Gastrocnemius medialis (tissue), 4 donors: ENCODE data around the gene HNRNPC. TPM values are rescaled to one million over a fixed set of nuclear protein-coding genes. Genes with fewer than 3 reads are reported as not detected.

Experiments used
- ATAC-seq, 2 donors: fragments of 150-250 bp; one replicate each; pipeline ENCODE4 v1.9.1; 2016
- DNase-seq, 2 donors: peaks; one replicate each; pipeline ENCODE4 v3.0.0-alpha.2; 2019
- H3K27ac ChIP-seq, 4 donors: fragments of 200-600 bp; sonication (generic); 1 replicate in 1 of 4; 2 replicates in 3 of 4; pipeline ENCODE4 v1.5.1; 2016 to 2018; ENCODE audit warnings: mild to moderate bottlenecking in 2 of 4, moderate library complexity in 1 of 4
- H3K27me3 ChIP-seq, 3 donors: fragments of 200-600 bp; sonication (generic) in 2 of 3; 1 replicate in 1 of 3; 2 replicates in 2 of 3; pipeline versions ENCODE4 v1.5.1 to v1.6.0; 2016 to 2019; ENCODE audit warnings: mild to moderate bottlenecking in 1 of 3, moderate library complexity in 1 of 3
- H3K36me3 ChIP-seq, 2 donors: fragments of 200-600 bp; sonication (generic) in 1 of 2; one replicate each; pipeline ENCODE4 v1.5.1; 2017 to 2018
- H3K4me1 ChIP-seq, 2 donors: fragments of 200-600 bp; sonication (generic) in 1 of 2; one replicate each; pipeline ENCODE4 v1.5.1; 2016 to 2017; ENCODE audit warnings: mild to moderate bottlenecking in 2 of 2
- H3K4me3 ChIP-seq, 4 donors: fragments of 200-600 bp; sonication (generic) in 3 of 4; 1 replicate in 1 of 4; 2 replicates in 3 of 4; pipeline ENCODE4 v1.5.1; 2016 to 2019; ENCODE audit warnings: mild to moderate bottlenecking in 2 of 4
- H3K9me3 ChIP-seq, 3 donors: fragments of 200-600 bp; sonication (generic) in 2 of 3; 1 replicate in 1 of 3; 2 replicates in 2 of 3; pipeline ENCODE4 v1.5.1; 2016 to 2019
- CTCF ChIP-seq, 5 experiments: fragments of 450-650 bp in 3 of 5; fragments of 200-600 bp in 2 of 5; sonication (generic) in 2 of 5; IDR thresholded peaks in 4 of 5; conservative IDR thresholded peaks in 1 of 5; 1 replicate in 4 of 5; 2 replicates in 1 of 5; pipeline ENCODE4 v1.5.1; 2016 to 2019; ENCODE audit warnings: antibody characterized with exemption in 5 of 5, mild to moderate bottlenecking in 3 of 5, moderate library complexity in 3 of 5
- POLR2A ChIP-seq, 2 donors: fragments of 450-650 bp; IDR thresholded peaks; one replicate each; pipeline ENCODE4 v1.6.1; 2017; ENCODE audit warnings: antibody characterized with exemption in 2 of 2, mild to moderate bottlenecking in 2 of 2, moderate library complexity in 2 of 2
- in situ Hi-C, 4 donors: fragments of 200-750 bp; cut with MboI; loops; one replicate each; pipeline versions ENCODE4 v1.15.0 to v1.8.0; 2017; ENCODE audit warnings: low sequenced_read_pairs in 4 of 4
- intact Hi-C: fragments of 100-400 bp; cut with DNase I; formaldehyde crosslinking; loops from one replicate; pipeline ENCODE4 v1.15.1; 2023; ENCODE audit warnings: low total_unique reads
- total RNA-seq, 4 donors: library from RNA; depleted of rRNA; stranded (reverse); fragments of >200 nt; gene quantifications; one replicate each; pipeline versions ENCODE4 v1.1.0 to v1.2.3, GENCODE V29; 2016

The HNRNPC gene
- total RNA-seq, 4 donors from 2014 or later, result 281 to 357 (median 318) TPM

GRCh38 chr14:21248739-21249411 is 20.4 kb downstream of the HNRNPC start:
- no peak for DNase-seq
- Histone ChIP-seq H3K27me3 (no peaks in the 10 kb centered on the region), H3K4me3 (no peak overlapping the region), H3K4me1 (peaks cover 0 to 13% of the 10 kb centered on the region in 2 donors), H3K9me3 (no peaks in the 10 kb centered on the region), H3K36me3 (peaks cover 0 to 38% of the 10 kb centered on the region in 2 donors), H3K27ac (no peak overlapping the region)
- intact Hi-C loops (no loop called here), in situ Hi-C loops (loop anchor here in 1 of 4 donors (25.0 kb wide), 1 partner anchor 138 kb away; the partner anchor contains the start of gene SUPT16H)
- TF ChIP-seq CTCF (IDR thresholded peaks at IDR 0.05 in 4 of 5, conservative IDR thresholded peaks at IDR 0.05 in 1 of 5), result no peak
- ATAC-seq, result no peak

GRCh38 chr14:21248338-21248737 is 20.9 kb downstream of the HNRNPC start:
- Histone ChIP-seq H3K4me1 (peaks cover 0 to 8% of the 10 kb centered on the region in 2 donors), H3K4me3 (no peak overlapping the region), H3K9me3 (no peaks in the 10 kb centered on the region), H3K27ac (no peak overlapping the region), H3K36me3 (peaks cover 0 to 43% of the 10 kb centered on the region in 2 donors), H3K27me3 (no peaks in the 10 kb centered on the region)
- in situ Hi-C loops, result loop anchor here in 1 of 4 donors (25.0 kb wide), 1 partner anchor 139 kb away; the partner anchor contains the start of gene SUPT16H
- intact Hi-C loops, result no loop called here
- ATAC-seq (no peak), DNase-seq (no peak)
- no peak for TF ChIP-seq CTCF (IDR thresholded peaks at IDR 0.05 in 4 of 5, conservative IDR thresholded peaks at IDR 0.05 in 1 of 5)
- no peak for TF ChIP-seq POLR2A (IDR thresholded peaks at IDR 0.05)

- no peak for DNase-seq
- no peak for ATAC-seq
- in situ Hi-C loops (loop anchor here in 1 of 4 donors (25.0 kb wide), 1 partner anchor 141 kb away; the partner anchor contains the start of gene SUPT16H), intact Hi-C loops (no loop called here)
- no peak overlapping the region for H3K4me3 ChIP-seq
- peak overlapping the region in 1 of 4 donors; percentile 17 for H3K27ac ChIP-seq
- TF ChIP-seq CTCF (IDR thresholded peaks at IDR 0.05 in 4 of 5, conservative IDR thresholded peaks at IDR 0.05 in 1 of 5), result no peak
- TF ChIP-seq POLR2A (IDR thresholded peaks at IDR 0.05), result no peak
- H3K27me3 ChIP-seq, result no peaks in the 10 kb centered on the region
- H3K36me3 ChIP-seq, result peaks cover 0 to 41% of the 10 kb centered on the region in 2 donors
- H3K9me3 ChIP-seq, result no peaks in the 10 kb centered on the region
- H3K4me1 ChIP-seq, result peaks cover 8 to 12% of the 10 kb centered on the region in 2 donors
These were observed 23.4 kb downstream of the HNRNPC start for GRCh38 chr14:21245813-21246212.

- ATAC-seq, result peak; percentile 69 to 71
- TF ChIP-seq POLR2A (IDR thresholded peaks at IDR 0.05) (no peak), CTCF (IDR thresholded peaks at IDR 0.05 in 4 of 5, conservative IDR thresholded peaks at IDR 0.05 in 1 of 5) (no peak)
- Histone ChIP-seq H3K27me3 (no peaks in the 10 kb centered on the region), H3K27ac (peak overlapping the region in 2 of 4 donors; percentile 6 to 16), H3K9me3 (no peaks in the 10 kb centered on the region), H3K36me3 (peaks cover 0 to 29% of the 10 kb centered on the region in 2 donors), H3K4me1 (peaks cover 18 to 21% of the 10 kb centered on the region in 2 donors), H3K4me3 (no peak overlapping the region)
- intact Hi-C loops, result loop anchor here (5.0 kb wide), 1 partner anchor 138 kb away; the partner anchor contains the start of gene SUPT16H
- in situ Hi-C loops, result loop anchor here in 1 of 4 donors (25.0 kb wide), 1 partner anchor 143 kb away; the partner anchor contains the start of gene SUPT16H
- DNase-seq, result no peak
These were observed 24.7 kb downstream of the HNRNPC start for GRCh38 chr14:21244544-21244943.
